ENCODE results near the gene FBXW4. TPM values are rescaled to one million over a fixed set of nuclear protein-coding genes. Genes with fewer than 3 reads are reported as not detected.

The FBXW4 gene
- total RNA-seq, result 32.0 and 33.4 TPM in 2 replicates
- long read RNA-seq, partial matches to known transcripts, result 1 of 2 reads
- long read RNA-seq, other reads (novel, unspliced or antisense), result 1 of 2 reads

- DNase-seq (ENCODE audit: low read depth, low spot score), result peak; percentile 52
- Mint-ChIP-seq H3K4me1 (peaks cover 21% of the 10 kb centered on the region), H3K36me3 (ENCODE audit: low read depth) (no peaks in the 10 kb centered on the region), H3K4me3 (peak within 1 kb of the TSS; percentile 98), H3K9me3 (no peaks in the 10 kb centered on the region), H3K27me3 (ENCODE audit: low read depth) (no peaks in the 10 kb centered on the region), H3K27ac (ENCODE audit: unreplicated experiment) (peak within 1 kb of the TSS; percentile 99)
- TF ChIP-seq CTCF (conservative IDR thresholded peaks at IDR 0.05), result no peak
These were observed at the start of gene FBXW4 for GRCh38 chr10:101694674-101695403. Gene FBXW4 (minus strand): TSS chr10:101695170. CDS start chr10:101695105, 65 bp downstream.

GRCh38 chr10:101744267-101744666, 49.3 kb upstream of the FBXW4 start:
- Mint-ChIP-seq H3K27ac (ENCODE audit: unreplicated experiment) (no peak overlapping the region), H3K27me3 (ENCODE audit: low read depth) (peaks cover 76% of the 10 kb centered on the region), H3K4me3 (no peak overlapping the region), H3K4me1 (peaks cover 11% of the 10 kb centered on the region), H3K36me3 (ENCODE audit: low read depth) (no peaks in the 10 kb centered on the region), H3K9me3 (no peaks in the 10 kb centered on the region)
- no peak for DNase-seq (ENCODE audit: low read depth, low spot score)
- TF ChIP-seq CTCF (conservative IDR thresholded peaks at IDR 0.05), result no peak

GRCh38 chr10:101741938-101742337, 47.0 kb upstream of the FBXW4 start:
- no peak for DNase-seq (ENCODE audit: low read depth, low spot score)
- no peak for TF ChIP-seq CTCF (conservative IDR thresholded peaks at IDR 0.05)
- Mint-ChIP-seq H3K36me3 (ENCODE audit: low read depth) (no peaks in the 10 kb centered on the region), H3K4me3 (no peak overlapping the region), H3K27ac (ENCODE audit: unreplicated experiment) (no peak overlapping the region), H3K4me1 (no peaks in the 10 kb centered on the region), H3K27me3 (ENCODE audit: low read depth) (peaks cover 73% of the 10 kb centered on the region), H3K9me3 (no peaks in the 10 kb centered on the region)

- TF ChIP-seq CTCF (conservative IDR thresholded peaks at IDR 0.05), result no peak
- DNase-seq (ENCODE audit: low read depth, low spot score), result no peak
- no peak overlapping the region for H3K27ac Mint-ChIP-seq (ENCODE audit: unreplicated experiment)
- no peaks in the 10 kb centered on the region for H3K9me3 Mint-ChIP-seq
- H3K27me3 Mint-ChIP-seq (ENCODE audit: low read depth), result peaks cover 61% of the 10 kb centered on the region
- no peak overlapping the region for H3K4me3 Mint-ChIP-seq
- H3K4me1 Mint-ChIP-seq, result peaks cover 6% of the 10 kb centered on the region
- H3K36me3 Mint-ChIP-seq (ENCODE audit: low read depth), result no peaks in the 10 kb centered on the region
These were observed 41.7 kb upstream of the FBXW4 start for GRCh38 chr10:101736666-101737065.

GRCh38 chr10:101732096-101732495, 37.1 kb upstream of the FBXW4 start:
- Mint-ChIP-seq H3K36me3 (ENCODE audit: low read depth) (no peaks in the 10 kb centered on the region), H3K27me3 (ENCODE audit: low read depth) (peaks cover 47% of the 10 kb centered on the region), H3K4me1 (peaks cover 6% of the 10 kb centered on the region), H3K4me3 (no peak overlapping the region), H3K27ac (ENCODE audit: unreplicated experiment) (no peak overlapping the region), H3K9me3 (no peaks in the 10 kb centered on the region)
- TF ChIP-seq CTCF (conservative IDR thresholded peaks at IDR 0.05), result no peak
- DNase-seq (ENCODE audit: low read depth, low spot score), result no peak
